NCI-H460 (cell line): ENCODE results near the gene TMEM120A. TPM values are rescaled to one million over a fixed set of nuclear protein-coding genes. Genes with fewer than 3 reads are reported as not detected.
"Not testable (repeated sequence)": the region's sequence is repeated elsewhere in the genome, so short reads cannot be mapped to it uniquely, and the experiment has no call there.

Experiments used
- DNase-seq: peaks from one replicate; pipeline ENCODE4 v3.0.0-alpha.2; 2016; ENCODE audit warnings: low read depth; ENCODE audit errors: extremely low read depth
- polyA plus RNA-seq: library from polyadenylated mRNA; depleted of rRNA; stranded (reverse); fragments of >200 nt; gene quantifications from 2 replicates; pipeline ENCODE4 v1.2.3, GENCODE V29; 2014; cell fraction: nucleus; rRNA removed
- total RNA-seq: library from RNA; depleted of rRNA; stranded (reverse); fragments of >200 nt; shearing (Covaris generic); gene quantifications from 2 replicates; pipeline ENCODE4 v1.2.3, GENCODE V29; 2014; rRNA removed

TMEM120A gene
- 11.5 and 15.3 TPM in 2 replicates for total RNA-seq
- polyA plus RNA-seq, result 59.2 and 66.1 TPM in 2 replicates

- peak; percentile 89 for DNase-seq
Observed at GRCh38 chr7:75994388-75995051, at the start of gene TMEM120A. TSS of gene TMEM120A (minus strand) at chr7:75994595. CDS start at chr7:75994570, 25 bp downstream.

- DNase-seq, result no peak
Observed at GRCh38 chr7:76040126-76040525, 45.7 kb upstream of the TMEM120A start.

GRCh38 chr7:76037310-76037709 is 42.9 kb upstream of the TMEM120A start:
- no peak for DNase-seq

- no peak for DNase-seq
Observed at GRCh38 chr7:76031964-76032363, 37.6 kb upstream of the TMEM120A start.

- not testable (repeated sequence) for DNase-seq
Observed at GRCh38 chr7:76029682-76030081, 35.3 kb upstream of the TMEM120A start.

- no peak for DNase-seq
Observed at GRCh38 chr7:76023002-76023401, 28.6 kb upstream of the TMEM120A start.

GRCh38 chr7:76022026-76022780 is 27.8 kb upstream of the TMEM120A start:
- DNase-seq, result no peak

- peak; percentile 64 for DNase-seq
Observed at GRCh38 chr7:76020031-76020714, 25.8 kb upstream of the TMEM120A start.

GRCh38 chr7:76018520-76018919 is 24.1 kb upstream of the TMEM120A start:
- not testable (repeated sequence) for DNase-seq

GRCh38 chr7:76016191-76016947 is 22.0 kb upstream of the TMEM120A start:
- no peak for DNase-seq

- DNase-seq, result no peak
Observed at GRCh38 chr7:76011442-76011861, 17.1 kb upstream of the TMEM120A start.

- no peak for DNase-seq
Observed at GRCh38 chr7:76009672-76010600, 15.5 kb upstream of the TMEM120A start.

- DNase-seq, result no peak
Observed at GRCh38 chr7:76008156-76008687, 13.8 kb upstream of the TMEM120A start.

GRCh38 chr7:76005004-76005403 is 10.6 kb upstream of the TMEM120A start:
- not testable (repeated sequence) for DNase-seq

GRCh38 chr7:76003351-76003750 is 9.0 kb upstream of the TMEM120A start:
- DNase-seq, result no peak

- no peak for DNase-seq
Observed at GRCh38 chr7:76002822-76003221, 8.4 kb upstream of the TMEM120A start.

- DNase-seq, result no peak
Observed at GRCh38 chr7:76002139-76002538, 7.7 kb upstream of the TMEM120A start.

GRCh38 chr7:76000566-76000965 is 6.2 kb upstream of the TMEM120A start:
- DNase-seq, result no peak

- no peak for DNase-seq
Observed at GRCh38 chr7:75998038-75998437, 3.6 kb upstream of the TMEM120A start.
